PC-9 (cell line): Measurements from ENCODE around the gene PNKD.

ENCODE experiments used
- EZH2 ChIP-seq: fragments of 200-600 bp; sonication (generic); IDR thresholded peaks from 2 replicates; pipeline ENCODE4 v1.8.0; 2017; ENCODE audit warnings: antibody characterized with exemption, low read depth
- TF ChIP-seq, protein P1 (sequence below): fragments of 200-600 bp; sonication (generic); conservative IDR thresholded peaks from 2 replicates; pipeline ENCODE4 v1.6.1; 2017; ENCODE audit warnings: mixed run types, antibody characterized with exemption, mild to moderate bottlenecking, moderate library complexity

DNA sequence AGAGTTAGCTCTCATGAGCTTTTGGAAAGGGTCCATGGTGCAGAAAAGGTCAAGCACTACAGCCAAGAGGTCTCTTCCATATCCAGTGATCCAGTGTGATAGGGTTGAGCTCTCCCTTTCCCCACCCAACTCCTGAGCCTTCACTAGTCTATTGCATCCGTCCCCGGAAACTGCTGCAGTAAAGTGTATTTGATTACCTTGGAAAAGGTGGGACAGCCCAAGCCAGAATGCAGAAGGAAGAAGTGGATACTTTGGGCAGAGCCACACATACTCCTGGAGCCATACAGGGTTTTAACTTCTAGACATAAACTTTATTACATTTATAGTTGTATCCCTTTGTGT, 3.6 kb downstream of the PNKD start:
- no peak for TF ChIP-seq EZH2
- TF ChIP-seq, protein P1, sequence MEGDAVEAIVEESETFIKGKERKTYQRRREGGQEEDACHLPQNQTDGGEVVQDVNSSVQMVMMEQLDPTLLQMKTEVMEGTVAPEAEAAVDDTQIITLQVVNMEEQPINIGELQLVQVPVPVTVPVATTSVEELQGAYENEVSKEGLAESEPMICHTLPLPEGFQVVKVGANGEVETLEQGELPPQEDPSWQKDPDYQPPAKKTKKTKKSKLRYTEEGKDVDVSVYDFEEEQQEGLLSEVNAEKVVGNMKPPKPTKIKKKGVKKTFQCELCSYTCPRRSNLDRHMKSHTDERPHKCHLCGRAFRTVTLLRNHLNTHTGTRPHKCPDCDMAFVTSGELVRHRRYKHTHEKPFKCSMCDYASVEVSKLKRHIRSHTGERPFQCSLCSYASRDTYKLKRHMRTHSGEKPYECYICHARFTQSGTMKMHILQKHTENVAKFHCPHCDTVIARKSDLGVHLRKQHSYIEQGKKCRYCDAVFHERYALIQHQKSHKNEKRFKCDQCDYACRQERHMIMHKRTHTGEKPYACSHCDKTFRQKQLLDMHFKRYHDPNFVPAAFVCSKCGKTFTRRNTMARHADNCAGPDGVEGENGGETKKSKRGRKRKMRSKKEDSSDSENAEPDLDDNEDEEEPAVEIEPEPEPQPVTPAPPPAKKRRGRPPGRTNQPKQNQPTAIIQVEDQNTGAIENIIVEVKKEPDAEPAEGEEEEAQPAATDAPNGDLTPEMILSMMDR: no peak
